22Rv1 (cell line): ENCODE data around the gene TAOK2.
"Not testable (repeated sequence)": the region's sequence is repeated elsewhere in the genome, so short reads cannot be mapped to it uniquely, and the experiment has no call there.

Source experiments
- CTCF ChIP-seq: fragments of 450-650 bp; IDR thresholded peaks from 2 replicates; pipeline ENCODE4 v1.5.1; 2017; ENCODE audit warnings: mild to moderate bottlenecking
- ZFX ChIP-seq: fragments of 450-650 bp; IDR thresholded peaks from 2 replicates; pipeline ENCODE4 v1.6.1; 2017; ENCODE audit warnings: antibody characterized with exemption, borderline replicate concordance

DNA sequence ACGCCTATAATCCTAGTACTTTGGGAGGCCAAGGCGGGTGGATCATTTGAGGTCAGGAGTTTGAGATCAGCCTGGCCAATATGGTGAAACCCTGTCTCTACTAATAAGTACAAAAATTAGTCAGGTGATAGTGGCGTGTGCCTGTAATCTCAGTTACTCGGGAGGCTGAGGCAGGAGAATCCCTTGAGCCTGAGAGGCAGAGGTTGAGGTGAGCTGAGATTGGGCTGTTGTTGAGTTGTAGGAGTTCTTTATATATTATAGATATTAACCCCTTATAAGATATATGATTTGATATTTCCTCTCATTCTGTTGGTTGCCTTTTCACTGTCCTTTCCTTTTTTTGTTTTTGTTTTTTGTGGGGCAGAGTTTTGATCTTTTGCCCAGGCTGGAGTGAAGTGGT lies 13.8 kb upstream of the TAOK2 start:
- not testable (repeated sequence) for TF ChIP-seq CTCF, ZFX
